Suprapubic skin (tissue), 3 donors: ENCODE results near the gene EIPR1.

Experiments used
- CTCF ChIP-seq, 2 donors: fragments of 200-600 bp in 1 of 2; fragments of 450-650 bp in 1 of 2; sonication (generic) in 1 of 2; IDR thresholded peaks; one replicate each; pipeline ENCODE4 v1.5.1; 2016 to 2019; ENCODE audit warnings: antibody characterized with exemption in 2 of 2, mild to moderate bottlenecking in 1 of 2, moderate library complexity in 1 of 2
- POLR2AphosphoS5 ChIP-seq, 3 donors: sonication (generic); formaldehyde crosslinking; IDR thresholded peaks; one replicate each; pipeline ENCODE4 v1.6.1; 2017; ENCODE audit warnings: antibody characterized with exemption in 3 of 3

GRCh38 chr2:3322311-3322970 is 55.2 kb downstream of the EIPR1 start:
- TF ChIP-seq CTCF (IDR thresholded peaks at IDR 0.05): no peak
- no peak for TF ChIP-seq POLR2AphosphoS5 (IDR thresholded peaks at IDR 0.05)
